Measurements from ENCODE around the gene GRID2. TPM values are rescaled to one million over a fixed set of nuclear protein-coding genes. Genes with fewer than 3 reads are reported as not detected.

Gene GRID2
- total and polyA plus RNA-seq, 2 of the 13 experiments (the other 11 are each of a cell fraction or from before 2014, with no cell fraction given) = not detected

DNA sequence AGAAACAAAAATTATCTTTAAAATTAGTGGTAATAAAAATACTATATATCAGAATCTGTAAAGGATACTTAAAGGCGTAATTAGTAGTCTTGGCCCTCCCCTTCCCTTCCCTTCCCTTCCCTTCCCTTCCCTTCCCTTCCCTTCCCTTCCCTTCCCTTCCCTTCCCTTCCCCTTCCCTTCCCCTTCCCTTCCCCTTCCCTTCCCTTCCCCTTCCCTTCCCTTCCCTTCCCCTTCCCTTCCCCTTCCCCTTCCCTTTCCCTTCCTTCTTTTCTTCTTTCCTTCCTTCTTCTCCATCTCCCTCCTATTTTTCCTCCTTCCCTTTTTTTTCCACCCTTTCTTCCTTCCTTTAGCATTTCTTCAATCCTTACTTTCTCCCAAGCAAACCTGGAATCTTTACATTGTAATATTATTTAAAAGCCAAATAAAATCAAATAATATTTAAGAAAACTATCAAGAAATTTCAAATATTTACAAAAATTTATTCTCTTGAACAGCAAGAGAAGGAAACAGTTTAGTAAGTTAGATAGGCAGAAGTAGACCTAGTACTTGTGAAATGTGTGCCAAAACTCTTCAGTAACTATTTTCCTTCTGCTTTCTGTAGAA lies 1145.0 kb downstream of the GRID2 start (continued):
- TF ChIP-seq ZNF883 (CRISPR knock-in tag; IDR thresholded peaks at IDR 0.05; ENCODE audit: not compliant biosample characterization) (no peak), ZNF629 (CRISPR knock-in tag; conservative IDR thresholded peaks at IDR 0.05) (no peak), NFYB (CRISPR knock-in tag; IDR thresholded peaks at IDR 0.05) (no peak)

DNA sequence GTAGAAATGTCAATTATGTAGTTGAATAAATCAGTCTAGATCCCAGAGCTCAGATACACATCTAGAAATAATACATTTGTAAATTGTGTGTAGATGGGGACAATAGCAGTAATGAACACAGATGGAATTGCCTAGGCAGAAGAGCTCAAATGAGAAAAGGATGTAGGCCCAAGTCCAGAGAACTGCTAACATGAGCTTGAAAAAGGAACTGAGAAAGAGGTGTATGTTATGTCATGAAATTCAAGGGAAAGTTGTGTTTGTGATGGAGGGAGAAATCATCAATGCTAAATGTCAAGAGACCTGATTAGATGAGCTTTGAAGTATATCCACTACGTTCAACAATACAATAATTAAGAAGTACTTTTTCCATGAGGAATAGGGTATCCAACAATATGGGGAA lies 1148.2 kb downstream of the GRID2 start:
- intact Hi-C loops (cut with micrococcal nuclease; ENCODE audit: unreplicated experiment) (no loop called here), in situ Hi-C loops (cut with HindIII; ENCODE audit: extremely low pct_ligation_motif_present, low pct_unique_long_range_greater_than_20kb) (no loop called here)
- DNase-seq (ENCODE audit: low spot score) = no peak
- Histone ChIP-seq H3K79me2 (ENCODE audit: insufficient read depth, low read length) (no peaks in the 10 kb centered on the region), H3K36me3 (replicated peaks in 1 of 2; ENCODE audit: control insufficient read depth in 1 of 2, insufficient read depth in 2 of 2, low read length in 2 of 2) (no peaks in the 10 kb centered on the region), H3K9ac (ENCODE audit: insufficient read depth, low read depth, low read length) (no peak overlapping the region), H3K4me1 (ENCODE audit: insufficient read depth, low read length) (no peaks in the 10 kb centered on the region), H3K27me3 (ENCODE audit: control insufficient read depth in 1 of 2, insufficient read depth in 2 of 2, low read length in 2 of 2) (no peaks in the 10 kb centered on the region), H2AFZ (ENCODE audit: low read length) (no peak overlapping the region), H4K20me1 (ENCODE audit: insufficient read depth, low read length) (no peaks in the 10 kb centered on the region), H3K4me3 (replicated peaks in 1 of 3; ENCODE audit: insufficient read depth in 1 of 3, low read depth in 2 of 3, low read length in 3 of 3) (no peak overlapping the region), H3K9me3 (ENCODE audit: low read length) (no peaks in the 10 kb centered on the region), H3K27ac (ENCODE audit: extremely low read length, insufficient read depth, low read length) (no peak overlapping the region), H3K4me2 (ENCODE audit: low read depth, low read length) (no peak overlapping the region)
- CTCF ChIA-PET (ENCODE audit: low intra/inter-chr PET ratio, low total read pairs) = no interaction called here
- FAIRE-seq = no peak
- no peak for ATAC-seq
- POLR2A ChIA-PET = no interaction called here
- BruUV-seq (replicated peaks) = no TSS peak
- TF ChIP-seq, protein P1, sequence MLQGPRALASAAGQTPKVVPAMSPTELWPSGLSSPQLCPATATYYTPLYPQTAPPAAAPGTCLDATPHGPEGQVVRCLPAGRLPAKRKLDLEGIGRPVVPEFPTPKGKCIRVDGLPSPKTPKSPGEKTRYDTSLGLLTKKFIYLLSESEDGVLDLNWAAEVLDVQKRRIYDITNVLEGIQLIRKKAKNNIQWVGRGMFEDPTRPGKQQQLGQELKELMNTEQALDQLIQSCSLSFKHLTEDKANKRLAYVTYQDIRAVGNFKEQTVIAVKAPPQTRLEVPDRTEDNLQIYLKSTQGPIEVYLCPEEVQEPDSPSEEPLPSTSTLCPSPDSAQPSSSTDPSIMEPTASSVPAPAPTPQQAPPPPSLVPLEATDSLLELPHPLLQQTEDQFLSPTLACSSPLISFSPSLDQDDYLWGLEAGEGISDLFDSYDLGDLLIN (CRISPR knock-in tag; IDR thresholded peaks at IDR 0.05; ENCODE audit: borderline replicate concordance) = no peak
- TF ChIP-seq, protein P2, sequence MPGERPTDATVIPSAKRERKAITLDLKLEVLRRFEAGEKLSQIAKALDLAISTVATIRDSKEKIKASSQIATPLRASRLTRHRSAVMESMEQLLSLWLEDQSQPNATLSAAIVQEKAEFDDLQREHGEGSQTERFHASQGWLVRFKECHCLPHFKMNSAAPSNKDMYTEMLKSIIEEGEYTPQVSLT (CRISPR knock-in tag; IDR thresholded peaks at IDR 0.05; ENCODE audit: borderline replicate concordance, low read depth) = no peak
- TF ChIP-seq MBNL3 (CRISPR knock-in tag; conservative IDR thresholded peaks at IDR 0.05) = no peak
- no peak for TF ChIP-seq ZNF34 (CRISPR knock-in tag; IDR thresholded peaks at IDR 0.05; ENCODE audit: borderline replicate concordance)
- WGBS (ENCODE audit: low lambda C conversion rate) = 0% methylated on average over 1 of the region's 1 CpG

All from HepG2 (cell line).